Vagina (tissue), 2 donors: ENCODE results near the gene OR6C74. TPM values are rescaled to one million over a fixed set of nuclear protein-coding genes. Genes with fewer than 3 reads are reported as not detected.

Source experiments
- DNase-seq, 2 donors: peaks; one replicate each; pipeline ENCODE4 v3.0.0-alpha.2; 2017; ENCODE audit errors: extremely low spot score in 2 of 2
- H3K27ac ChIP-seq: fragments of 200-600 bp; sonication (generic); one replicate; pipeline ENCODE4 v1.5.1; 2019
- H3K27me3 ChIP-seq: fragments of 200-600 bp; sonication (generic); one replicate; pipeline ENCODE4 v1.5.1; 2019
- H3K36me3 ChIP-seq, 2 donors: fragments of 200-600 bp; sonication (generic); one replicate each; pipeline ENCODE4 v1.5.1; 2017 to 2019
- H3K4me1 ChIP-seq: fragments of 200-600 bp; sonication (generic); one replicate; pipeline ENCODE4 v1.5.1; 2019
- H3K4me3 ChIP-seq, 2 donors: fragments of 200-600 bp; sonication (generic); 1 replicate in 1 of 2; 2 replicates in 1 of 2; pipeline ENCODE4 v1.5.1; 2016 to 2019
- H3K9me3 ChIP-seq: fragments of 200-600 bp; sonication (generic); one replicate; pipeline ENCODE4 v1.5.1; 2019
- CTCF ChIP-seq, 3 experiments: fragments of 450-650 bp in 2 of 3; fragments of 200-600 bp in 1 of 3; sonication (generic) in 1 of 3; IDR thresholded peaks; one replicate each; pipeline ENCODE4 v1.5.1; 2017 to 2019; ENCODE audit warnings: antibody characterized with exemption in 3 of 3, mild to moderate bottlenecking in 2 of 3, moderate library complexity in 2 of 3
- POLR2A ChIP-seq, 2 donors: fragments of 450-650 bp; IDR thresholded peaks; one replicate each; pipeline ENCODE4 v1.6.1; 2017; ENCODE audit warnings: antibody characterized with exemption in 2 of 2, mild to moderate bottlenecking in 2 of 2, moderate library complexity in 2 of 2
- POLR2AphosphoS5 ChIP-seq, 2 donors: sonication (generic); formaldehyde crosslinking; IDR thresholded peaks; one replicate each; pipeline ENCODE4 v1.9.0; 2017; ENCODE audit warnings: antibody characterized with exemption in 2 of 2, mild to moderate bottlenecking in 2 of 2, low read depth in 1 of 2; ENCODE audit not compliant: insufficient read depth in 1 of 2
- intact Hi-C: fragments of 100-400 bp; cut with DNase I; formaldehyde crosslinking; loops from one replicate; pipeline ENCODE4 v1.15.1; 2023
- total RNA-seq: library from RNA; depleted of rRNA; stranded (reverse); fragments of >200 nt; gene quantifications from one replicate; pipeline ENCODE4 v1.2.3, GENCODE V29; 2016

OR6C74 gene
- total RNA-seq, 1 donor from 2014 or later: not detected

- Histone ChIP-seq H3K4me1 (no peaks in the 10 kb centered on the region), H3K27ac (no peak overlapping the region), H3K36me3 (no peaks in the 10 kb centered on the region), H3K9me3 (no peaks in the 10 kb centered on the region), H3K4me3 (no peak overlapping the region), H3K27me3 (no peaks in the 10 kb centered on the region)
- DNase-seq: no peak
- intact Hi-C loops: no loop called here
- TF ChIP-seq POLR2A (IDR thresholded peaks at IDR 0.05) (no peak), POLR2AphosphoS5 (IDR thresholded peaks at IDR 0.05; ENCODE audit: insufficient read depth in 1 of 2, low read depth in 1 of 2) (no peak), CTCF (IDR thresholded peaks at IDR 0.05) (no peak)
Observed at GRCh38 chr12:55250944-55251343, 6.5 kb downstream of the OR6C74 start.

GRCh38 chr12:55253281-55253680 is 8.9 kb downstream of the OR6C74 start:
- Histone ChIP-seq H3K27me3 (no peaks in the 10 kb centered on the region), H3K9me3 (no peaks in the 10 kb centered on the region), H3K36me3 (no peaks in the 10 kb centered on the region), H3K4me3 (no peak overlapping the region), H3K4me1 (no peaks in the 10 kb centered on the region), H3K27ac (no peak overlapping the region)
- TF ChIP-seq POLR2A (IDR thresholded peaks at IDR 0.05) (no peak), POLR2AphosphoS5 (IDR thresholded peaks at IDR 0.05; ENCODE audit: insufficient read depth in 1 of 2, low read depth in 1 of 2) (no peak), CTCF (IDR thresholded peaks at IDR 0.05) (no peak)
- DNase-seq: no peak
- intact Hi-C loops: no loop called here

GRCh38 chr12:55256831-55257230 is 12.4 kb downstream of the OR6C74 start:
- no peak for DNase-seq
- Histone ChIP-seq H3K36me3 (no peaks in the 10 kb centered on the region), H3K9me3 (no peaks in the 10 kb centered on the region), H3K27ac (no peak overlapping the region), H3K4me1 (no peaks in the 10 kb centered on the region), H3K27me3 (no peaks in the 10 kb centered on the region), H3K4me3 (no peak overlapping the region)
- TF ChIP-seq POLR2A (IDR thresholded peaks at IDR 0.05) (no peak), CTCF (IDR thresholded peaks at IDR 0.05) (no peak), POLR2AphosphoS5 (IDR thresholded peaks at IDR 0.05; ENCODE audit: insufficient read depth in 1 of 2, low read depth in 1 of 2) (no peak)
- intact Hi-C loops: no loop called here

- DNase-seq: no peak
- Histone ChIP-seq H3K4me3 (no peak overlapping the region), H3K9me3 (no peaks in the 10 kb centered on the region), H3K27me3 (no peaks in the 10 kb centered on the region), H3K36me3 (no peaks in the 10 kb centered on the region), H3K4me1 (no peaks in the 10 kb centered on the region), H3K27ac (no peak overlapping the region)
- intact Hi-C loops: no loop called here
- TF ChIP-seq POLR2A (IDR thresholded peaks at IDR 0.05) (no peak), CTCF (IDR thresholded peaks at IDR 0.05) (no peak), POLR2AphosphoS5 (IDR thresholded peaks at IDR 0.05; ENCODE audit: insufficient read depth in 1 of 2, low read depth in 1 of 2) (no peak)
Observed at GRCh38 chr12:55258303-55258702, 13.9 kb downstream of the OR6C74 start.

GRCh38 chr12:55280991-55281390 is 36.6 kb downstream of the OR6C74 start:
- H3K9me3 ChIP-seq: no peaks in the 10 kb centered on the region
- H3K4me3 ChIP-seq: no peak overlapping the region
- no peak overlapping the region for H3K27ac ChIP-seq
- no peaks in the 10 kb centered on the region for H3K4me1 ChIP-seq
- intact Hi-C loops: no loop called here
- TF ChIP-seq POLR2AphosphoS5 (IDR thresholded peaks at IDR 0.05; ENCODE audit: insufficient read depth in 1 of 2, low read depth in 1 of 2) (no peak), POLR2A (IDR thresholded peaks at IDR 0.05) (no peak)
- DNase-seq: no peak
- H3K36me3 ChIP-seq: no peaks in the 10 kb centered on the region
- no peaks in the 10 kb centered on the region for H3K27me3 ChIP-seq
